Measurements from ENCODE around the gene MAP2K5. TPM values are rescaled to one million over a fixed set of nuclear protein-coding genes. Genes with fewer than 3 reads are reported as not detected.

The MAP2K5 gene
- total and polyA plus RNA-seq, 9 of the 15 experiments (the other 6 are each of a cell fraction or from before 2014, with no cell fraction given) = 0.41 to 16.5 (median 7.5) TPM

- no peak for TF ChIP-seq SIN3A (IDR thresholded peaks at IDR 0.05; ENCODE audit: borderline replicate concordance in 2 of 2, control insufficient read depth in 1 of 2, low read depth in 2 of 2, low read length in 2 of 2)
- no peak for TF ChIP-seq DEAF1 (CRISPR knock-in tag; IDR thresholded peaks at IDR 0.05)
- peak; percentile 83 for TF ChIP-seq ARID1B (IDR thresholded peaks at IDR 0.05)
- no peak for TF ChIP-seq ETS1 (conservative IDR thresholded peaks at IDR 0.05; ENCODE audit: control insufficient read depth, low read depth, low read length)
- TF ChIP-seq CBFA2T2 (conservative IDR thresholded peaks at IDR 0.05) = peak; percentile 81
- no peak for TF ChIP-seq ZNF395 (CRISPR knock-in tag; IDR thresholded peaks at IDR 0.05)
- TF ChIP-seq CSDE1 (IDR thresholded peaks at IDR 0.05) = no peak
- TF ChIP-seq MXI1 (IDR thresholded peaks at IDR 0.05; ENCODE audit: low read depth, low read length) = no peak
- no peak for TF ChIP-seq MYNN (IDR thresholded peaks at IDR 0.05)
- no peak for TF ChIP-seq MYNN (CRISPR knock-in tag; IDR thresholded peaks at IDR 0.05)
- TF ChIP-seq MTA2 (IDR thresholded peaks at IDR 0.05; ENCODE audit: low read depth) = peak; percentile 52
- no peak for TF ChIP-seq HNRNPLL (IDR thresholded peaks at IDR 0.05; ENCODE audit: low read depth, low read length, poor library complexity, severe bottlenecking)
- peak; percentile 32; the same call in 1 of the 2 replicates for TF ChIP-seq EP300 (IDR thresholded peaks at IDR 0.05; ENCODE audit: low read length)
- TF ChIP-seq PKNOX1 (IDR thresholded peaks at IDR 0.05) = no peak
- TF ChIP-seq ZNF449 (CRISPR knock-in tag; IDR thresholded peaks at IDR 0.05) = no peak
- TF ChIP-seq ZBTB1 (CRISPR knock-in tag; IDR thresholded peaks at IDR 0.05; ENCODE audit: borderline replicate concordance, low read depth) = no peak
- TF ChIP-seq CREB1 (IDR thresholded peaks at IDR 0.05) = no peak
- no peak for TF ChIP-seq CREB1 (CRISPR knock-in tag; IDR thresholded peaks at IDR 0.05)
- peak; percentile 87 for TF ChIP-seq CBFA2T3 (IDR thresholded peaks at IDR 0.05)
- TF ChIP-seq TARDBP (IDR thresholded peaks at IDR 0.05) = no peak
- no peak for TF ChIP-seq SLC30A9 (CRISPR knock-in tag; IDR thresholded peaks at IDR 0.05)
- TF ChIP-seq GABPB2 (CRISPR knock-in tag; conservative IDR thresholded peaks at IDR 0.05) = no peak
- peak in 1 of 2 experiments; percentile 40; a peak in 2 of 4 replicates for TF ChIP-seq TRIM24 (IDR thresholded peaks at IDR 0.05)
- peak; percentile 41; the same call in 1 of the 2 replicates for TF ChIP-seq NBN (IDR thresholded peaks at IDR 0.05; ENCODE audit: low read depth)
- no peak for TF ChIP-seq PTBP1 (IDR thresholded peaks at IDR 0.05; ENCODE audit: low read depth, low read length)
These were observed 128.3 kb downstream of the MAP2K5 start (continued) for GRCh38 chr15:67670647-67671305.
